Retinal pigment epithelial cell (primary cell): Measurements from ENCODE around the gene ORC4.

Experiments
- DNase-seq: peaks from one replicate; pipeline ENCODE4 v3.0.0-alpha.2; 2010; ENCODE audit warnings: low read depth
- H3K4me3 ChIP-seq: 2 replicates; pipeline ENCODE4 v1.5.1; 2011; ENCODE audit warnings: mild to moderate bottlenecking, low read length, control low read depth, moderate library complexity
- TF ChIP-seq, protein P1 (sequence below): conservative IDR thresholded peaks from 2 replicates; pipeline ENCODE4 v1.5.1; 2011; ENCODE audit warnings: low read depth, low read length, control low read depth, inconsistent platforms

The ORC4 gene

DNA sequence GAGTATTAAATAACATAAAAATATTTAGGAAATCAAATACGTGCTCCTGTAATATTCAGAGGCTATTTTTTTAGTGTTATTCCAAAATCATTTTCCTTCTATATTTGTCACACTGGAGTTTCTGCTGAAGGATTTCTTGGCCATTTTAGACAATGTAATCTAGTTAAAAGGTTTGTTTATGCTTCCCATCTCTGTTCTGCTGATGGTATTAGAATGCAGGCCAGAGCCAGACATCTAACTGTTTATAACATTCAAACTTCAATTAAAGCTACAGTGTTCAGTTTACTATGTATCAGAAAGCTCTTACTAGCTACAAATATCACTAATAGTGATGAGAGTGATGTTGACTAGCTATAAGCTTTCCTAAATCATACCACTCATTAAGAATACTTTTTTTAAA lies 8.2 kb upstream of the ORC4 start:
- TF ChIP-seq, protein P1, sequence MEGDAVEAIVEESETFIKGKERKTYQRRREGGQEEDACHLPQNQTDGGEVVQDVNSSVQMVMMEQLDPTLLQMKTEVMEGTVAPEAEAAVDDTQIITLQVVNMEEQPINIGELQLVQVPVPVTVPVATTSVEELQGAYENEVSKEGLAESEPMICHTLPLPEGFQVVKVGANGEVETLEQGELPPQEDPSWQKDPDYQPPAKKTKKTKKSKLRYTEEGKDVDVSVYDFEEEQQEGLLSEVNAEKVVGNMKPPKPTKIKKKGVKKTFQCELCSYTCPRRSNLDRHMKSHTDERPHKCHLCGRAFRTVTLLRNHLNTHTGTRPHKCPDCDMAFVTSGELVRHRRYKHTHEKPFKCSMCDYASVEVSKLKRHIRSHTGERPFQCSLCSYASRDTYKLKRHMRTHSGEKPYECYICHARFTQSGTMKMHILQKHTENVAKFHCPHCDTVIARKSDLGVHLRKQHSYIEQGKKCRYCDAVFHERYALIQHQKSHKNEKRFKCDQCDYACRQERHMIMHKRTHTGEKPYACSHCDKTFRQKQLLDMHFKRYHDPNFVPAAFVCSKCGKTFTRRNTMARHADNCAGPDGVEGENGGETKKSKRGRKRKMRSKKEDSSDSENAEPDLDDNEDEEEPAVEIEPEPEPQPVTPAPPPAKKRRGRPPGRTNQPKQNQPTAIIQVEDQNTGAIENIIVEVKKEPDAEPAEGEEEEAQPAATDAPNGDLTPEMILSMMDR, result no peak
- no peak for DNase-seq

DNA sequence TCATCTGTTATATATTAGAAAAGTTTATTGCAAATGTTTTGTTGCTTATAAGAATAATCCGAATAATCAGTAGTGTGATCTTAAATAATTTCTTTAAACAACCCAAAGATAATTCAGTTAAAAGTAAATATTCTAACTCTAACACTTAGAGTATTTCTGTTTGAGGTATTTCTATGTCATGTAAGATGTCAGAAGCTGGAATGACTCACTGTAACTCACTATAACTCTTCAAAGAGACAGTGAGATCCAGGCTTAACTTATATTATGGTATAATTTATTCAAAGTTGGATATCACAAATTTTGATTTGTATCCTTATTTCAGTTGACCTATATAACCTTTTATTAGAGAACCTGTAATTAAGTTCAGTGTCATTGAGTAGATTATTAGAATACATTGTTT lies 7.3 kb upstream of the ORC4 start:
- no peak for DNase-seq
- TF ChIP-seq, protein P1, result no peak
- H3K4me3 ChIP-seq, result no peak overlapping the region

More for the DNA sequence above, 8.2 kb upstream of the ORC4 start:
- no peak overlapping the region for H3K4me3 ChIP-seq

DNA sequence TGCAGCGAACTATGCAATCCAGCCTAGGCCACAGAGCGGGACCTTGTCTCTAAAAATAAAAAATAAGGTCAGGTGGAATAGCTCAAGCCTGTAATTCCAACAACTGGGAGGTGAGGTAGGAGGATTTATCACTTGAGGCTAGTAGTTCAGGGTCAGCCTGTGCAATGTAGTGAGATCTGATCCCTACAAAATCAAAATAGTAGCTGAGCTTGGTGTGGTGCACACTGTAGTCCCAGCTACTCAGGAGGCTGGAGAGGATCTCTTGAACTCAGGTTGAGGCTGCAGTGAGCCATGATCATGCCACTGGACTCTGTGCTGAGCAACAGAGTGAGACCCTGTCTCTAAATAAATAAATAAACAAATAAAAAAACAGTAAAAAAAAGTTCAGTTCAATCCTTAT lies 6.0 kb upstream of the ORC4 start:
- TF ChIP-seq, protein P1, result no peak
- H3K4me3 ChIP-seq, result no peak overlapping the region
- DNase-seq, result no peak

DNA sequence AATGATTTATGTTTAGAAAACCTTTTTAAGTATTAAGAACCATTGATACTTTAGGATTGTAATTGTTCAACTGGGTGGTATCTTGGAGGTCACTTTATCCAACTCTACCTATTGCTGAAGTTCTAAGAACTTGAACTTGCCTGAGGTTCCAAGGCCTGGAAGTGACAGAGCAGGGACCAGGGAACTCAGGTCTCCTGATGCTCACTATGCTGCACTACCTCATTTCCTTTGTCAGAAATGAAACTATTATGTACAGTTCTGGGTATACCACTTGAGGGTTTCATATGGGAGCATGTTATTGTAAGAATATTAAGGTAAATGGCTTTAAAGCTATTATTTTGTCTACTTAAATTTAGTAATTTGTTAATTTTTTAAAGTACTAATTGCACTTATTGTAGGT lies 3.3 kb upstream of the ORC4 start:
- no peak overlapping the region for H3K4me3 ChIP-seq
- no peak for DNase-seq
- TF ChIP-seq, protein P1, result no peak

DNA sequence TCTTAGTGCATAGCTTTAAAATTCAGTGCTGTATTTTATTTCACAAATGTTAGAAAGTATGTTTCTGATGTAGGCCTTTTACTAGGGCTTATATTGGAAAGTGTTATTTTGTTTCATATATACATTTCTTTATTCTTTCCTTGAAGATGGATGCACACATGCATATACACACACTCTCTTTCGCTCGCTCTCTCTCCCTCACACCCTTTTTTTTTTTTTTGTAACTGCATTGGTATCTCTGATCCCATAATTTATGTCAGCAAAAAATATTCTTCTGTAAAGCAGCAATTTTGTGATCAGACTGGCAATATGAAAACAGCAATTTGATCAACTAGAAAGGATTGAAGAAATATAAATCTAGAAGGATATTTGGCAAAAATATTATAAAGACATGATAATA lies 2.3 kb upstream of the ORC4 start:
- peak overlapping the region; percentile 79 for H3K4me3 ChIP-seq
- TF ChIP-seq, protein P1, result no peak
- no peak for DNase-seq

DNA sequence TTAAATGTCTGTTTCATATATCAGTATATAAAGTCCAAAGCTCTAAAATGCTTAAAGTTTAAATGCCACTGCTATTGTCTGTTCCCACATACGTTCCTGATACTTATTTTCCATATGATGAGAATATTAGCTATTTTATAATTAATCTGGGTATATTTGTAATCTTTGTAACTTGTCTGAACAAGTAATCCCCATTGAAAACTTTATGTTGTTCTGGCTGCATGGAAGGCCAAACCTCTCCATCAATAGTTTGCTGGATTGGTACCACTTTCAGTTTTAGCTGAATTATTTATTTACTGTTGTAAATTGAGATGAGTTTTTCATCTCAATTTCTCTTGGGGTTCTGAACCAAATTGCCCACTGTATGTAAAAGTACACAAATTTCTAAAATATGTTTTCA lies 1.8 kb upstream of the ORC4 start:
- TF ChIP-seq, protein P1, result no peak
- peak overlapping the region; percentile 79 for H3K4me3 ChIP-seq
- no peak for DNase-seq

DNA sequence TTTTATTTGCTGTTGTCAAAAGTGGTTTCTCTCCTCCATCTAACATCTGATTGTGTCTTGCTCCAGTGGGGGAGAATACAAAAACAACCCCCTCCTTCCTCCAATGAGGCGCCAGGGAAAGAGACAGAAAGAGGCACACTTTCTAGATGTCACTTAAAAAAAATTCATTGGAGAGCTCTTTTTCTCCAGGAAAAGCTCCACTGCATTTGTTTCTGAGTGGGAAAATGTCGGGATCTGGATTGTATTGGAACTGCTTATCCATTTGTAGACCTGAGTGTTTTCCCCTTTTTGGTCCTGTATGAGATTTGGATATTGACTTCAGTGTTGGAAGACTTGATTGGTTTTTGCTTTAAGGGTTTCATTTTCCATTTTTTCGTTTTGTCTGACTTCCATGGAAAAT lies 1.3 kb upstream of the ORC4 start:
- DNase-seq, result no peak
- peak overlapping the region; percentile 79 for H3K4me3 ChIP-seq
- TF ChIP-seq, protein P1, result no peak
